A204.1 (cell line): ENCODE data around the gene NKTR.

Experiments used
- FAIRE-seq: peaks from 2 replicates; lab custom pipeline; 2012; peaks lifted over from hg19 to GRCh38; lab: Jason Lieb, UNC

NKTR gene

GRCh38 chr3:42662813-42663535 is 62.5 kb downstream of the NKTR start:
- FAIRE-seq = no peak

GRCh38 chr3:42663581-42664437 is 63.3 kb downstream of the NKTR start:
- FAIRE-seq = no peak

- FAIRE-seq = no peak
Observed at GRCh38 chr3:42664438-42664803, 63.9 kb downstream of the NKTR start.

- no peak for FAIRE-seq
Observed at GRCh38 chr3:42665050-42665878, 64.8 kb downstream of the NKTR start.

DNA sequence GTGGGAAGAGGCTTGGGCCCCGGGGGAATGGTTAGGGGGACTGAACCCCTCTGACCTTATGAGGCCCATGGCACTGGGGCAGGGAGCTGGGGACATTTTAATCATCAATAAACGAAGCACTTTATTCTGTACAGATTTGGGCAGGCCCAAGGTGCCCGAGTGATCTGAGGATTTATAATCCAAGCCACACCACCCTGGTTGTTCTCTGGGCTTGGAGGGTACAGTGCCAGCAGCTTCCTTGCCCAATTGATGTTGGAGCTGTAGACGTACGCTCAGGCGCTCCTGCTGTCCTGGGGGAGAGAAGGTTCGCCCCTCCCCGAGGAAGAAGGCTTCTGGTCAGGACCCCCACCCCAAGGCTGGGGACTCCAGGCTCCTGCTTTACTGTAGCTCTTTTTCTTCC is 65.5 kb downstream of the NKTR start:
- FAIRE-seq = no peak

- FAIRE-seq = no peak
Observed at GRCh38 chr3:42666577-42666998, 66.1 kb downstream of the NKTR start.

GRCh38 chr3:42667096-42667522 is 66.6 kb downstream of the NKTR start:
- FAIRE-seq = no peak

DNA sequence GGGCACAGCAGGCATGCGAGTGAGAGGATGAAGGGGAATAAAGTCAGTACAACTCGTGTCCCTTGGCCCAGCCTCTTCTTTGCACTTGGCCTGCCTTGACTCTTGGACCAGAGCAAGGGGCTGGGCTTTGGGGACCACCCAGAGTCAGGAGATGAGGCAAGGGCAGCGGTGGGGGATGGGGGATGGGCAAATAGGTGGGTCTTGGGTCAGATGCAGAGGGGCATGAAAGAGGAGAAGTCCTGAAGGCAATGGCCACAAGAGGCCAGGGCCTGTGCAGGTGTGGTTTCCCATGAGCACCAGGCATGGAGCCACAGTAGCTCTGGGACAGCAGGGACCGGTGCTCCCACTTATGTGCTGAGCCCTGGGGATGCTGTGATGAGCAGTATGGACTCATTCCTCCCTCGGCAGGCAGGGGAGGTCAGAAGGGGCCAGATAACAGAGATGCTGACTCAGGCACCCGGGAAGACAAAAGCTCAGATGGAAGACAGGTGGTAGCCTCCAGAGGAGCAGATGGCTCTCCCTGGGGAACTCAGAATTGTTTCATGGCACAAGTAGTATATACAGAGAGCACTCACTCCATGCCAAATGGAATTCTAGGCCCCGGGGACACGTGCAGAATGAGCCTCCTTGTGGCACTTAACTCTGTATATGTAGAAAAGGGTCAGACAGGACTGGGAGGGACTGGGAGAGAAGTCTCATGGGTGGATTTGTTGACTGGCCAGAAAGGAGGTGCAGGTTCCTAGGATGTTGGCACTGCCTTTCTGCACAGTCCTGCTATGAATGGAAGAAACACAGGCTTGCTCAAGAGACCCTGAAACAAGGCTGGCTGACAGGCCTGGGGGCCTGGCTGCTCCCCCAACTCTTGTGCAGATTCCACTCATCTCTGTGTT is 67.3 kb downstream of the NKTR start:
- FAIRE-seq = no peak

GRCh38 chr3:42668413-42668760 is 67.9 kb downstream of the NKTR start:
- no peak for FAIRE-seq

- FAIRE-seq = no peak
Observed at GRCh38 chr3:42668793-42669217, 68.3 kb downstream of the NKTR start.

DNA sequence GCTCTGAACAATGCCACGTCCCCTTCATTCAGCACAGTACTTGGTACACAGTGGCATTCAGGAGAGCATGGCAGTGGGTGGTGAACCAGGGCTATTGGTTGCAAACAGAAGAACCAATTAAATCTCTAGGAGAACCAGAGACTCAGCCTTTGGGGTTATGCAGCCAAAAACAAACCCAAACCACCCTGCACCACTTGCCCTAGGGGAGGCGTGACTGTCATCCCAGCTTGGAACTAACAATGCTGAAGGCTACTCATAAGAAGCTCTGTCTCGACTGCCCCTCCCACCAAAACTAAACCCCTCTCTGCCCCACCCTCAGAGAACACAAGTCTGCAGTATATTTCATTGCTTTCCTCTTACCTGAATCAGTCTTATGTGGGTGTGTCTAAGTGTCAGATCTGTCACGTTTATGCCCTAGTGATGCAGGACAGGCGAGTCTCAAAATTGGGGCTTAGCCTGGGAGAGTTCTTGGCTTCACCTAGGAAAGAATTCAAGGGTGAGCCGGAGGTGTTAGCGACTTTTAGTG is 69.6 kb downstream of the NKTR start:
- no peak for FAIRE-seq

DNA sequence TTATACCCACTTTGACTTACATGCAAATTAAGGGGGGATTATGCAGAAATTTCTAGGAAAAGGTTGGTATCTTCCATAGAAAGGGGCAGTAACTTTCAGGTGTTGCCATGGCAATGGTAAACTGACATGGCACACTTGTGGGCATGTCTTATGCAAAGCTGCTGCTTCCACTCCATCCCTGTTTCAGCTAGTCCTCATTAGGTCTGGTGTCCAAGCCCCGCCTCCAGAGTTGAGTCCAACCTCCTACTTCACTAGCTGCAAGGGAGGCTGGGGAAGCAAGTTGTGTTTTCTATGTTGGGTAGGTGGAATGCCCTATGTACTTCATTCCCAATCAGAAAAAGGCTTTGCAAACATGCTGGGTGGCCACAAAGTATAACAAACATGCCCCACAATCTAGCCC is 70.2 kb downstream of the NKTR start:
- FAIRE-seq = no peak

DNA sequence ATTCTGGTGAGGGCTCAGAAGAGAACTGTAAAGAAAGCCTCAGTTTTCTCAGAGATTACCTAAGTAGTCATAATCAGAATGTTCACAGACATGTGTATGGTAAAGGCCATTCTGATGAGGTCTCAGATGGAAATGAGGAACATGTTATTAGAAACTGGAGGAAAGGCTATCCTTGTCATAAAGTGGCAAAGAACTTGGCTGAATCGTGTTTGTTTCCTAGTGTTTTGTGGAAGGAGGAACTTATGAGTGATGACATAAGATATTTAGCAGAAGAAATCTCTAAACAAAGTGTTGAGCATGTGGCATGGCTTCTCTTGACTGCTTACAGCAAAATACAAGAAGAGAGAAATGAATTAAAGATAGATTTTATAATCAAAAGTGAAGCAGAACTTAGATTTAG is 72.0 kb downstream of the NKTR start:
- no peak for FAIRE-seq

DNA sequence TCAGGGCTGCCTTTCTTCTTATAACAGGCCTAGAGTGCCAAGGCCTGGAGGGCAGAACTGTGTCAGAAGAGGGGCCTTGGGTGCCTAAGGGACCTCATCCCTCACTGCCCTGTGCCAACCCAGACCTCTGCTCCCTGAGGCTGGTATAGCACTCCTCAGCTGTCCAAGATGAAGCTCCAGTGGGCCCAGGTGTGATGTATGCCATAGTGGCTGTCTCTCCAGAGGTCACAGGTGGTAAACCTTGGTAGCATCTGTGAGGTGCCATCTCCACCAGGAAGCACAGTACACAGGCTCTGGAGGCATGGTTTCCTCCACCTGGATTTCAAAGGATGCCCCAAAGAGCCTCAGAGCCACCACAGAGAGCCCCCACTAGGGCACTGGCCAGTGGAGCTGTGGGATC is 72.6 kb downstream of the NKTR start:
- FAIRE-seq = no peak

GRCh38 chr3:42674146-42674545 is 73.7 kb downstream of the NKTR start:
- FAIRE-seq = no peak

GRCh38 chr3:42675909-42676308 is 75.4 kb downstream of the NKTR start:
- FAIRE-seq = no peak

DNA sequence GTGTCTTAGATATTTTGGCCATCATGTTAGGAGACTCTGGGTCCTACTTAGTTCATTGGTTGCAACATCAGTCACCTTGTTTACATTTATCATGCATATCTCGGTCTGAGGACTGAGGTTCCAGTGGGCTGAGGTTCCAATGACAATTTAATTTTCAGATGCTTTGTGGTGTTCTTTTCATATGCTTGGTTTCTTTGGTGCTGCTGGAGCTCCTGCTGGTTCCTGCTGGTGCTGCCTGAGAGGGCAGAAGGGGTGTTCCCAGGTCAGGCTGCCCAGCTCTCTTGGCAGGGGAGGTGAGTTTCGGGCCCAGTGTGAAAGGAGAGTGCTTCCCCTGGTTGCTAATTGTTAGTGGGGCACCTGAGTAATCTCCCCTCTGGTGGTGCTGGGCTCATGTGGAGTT is 78.0 kb downstream of the NKTR start:
- FAIRE-seq = no peak

GRCh38 chr3:42680271-42680670 is 79.8 kb downstream of the NKTR start:
- FAIRE-seq = no peak

DNA sequence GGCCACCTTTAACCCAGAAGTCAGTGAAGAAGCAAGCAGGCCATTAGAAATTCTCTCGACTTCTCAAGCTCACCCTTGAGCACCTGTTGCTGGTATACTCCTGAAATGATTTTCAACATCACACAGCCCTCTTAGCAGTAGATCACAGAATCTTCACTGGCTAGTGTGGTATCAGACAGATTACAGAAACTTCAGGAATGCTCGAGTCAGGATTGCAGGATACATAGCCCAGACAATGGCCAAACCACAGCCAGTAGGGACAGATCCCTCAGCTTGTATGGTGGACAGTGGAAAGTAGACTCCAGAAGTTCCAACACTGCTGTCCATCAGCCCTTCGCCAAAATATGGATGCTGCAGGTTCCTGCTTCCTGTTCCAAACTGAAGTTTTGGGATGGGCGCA is 80.3 kb downstream of the NKTR start:
- FAIRE-seq = no peak

- no peak for FAIRE-seq
Observed at GRCh38 chr3:42681361-42682038, 81.0 kb downstream of the NKTR start.
